RWPE1 (cell line): ENCODE results near the gene TMEM91.

Experiments
- CTCF ChIA-PET: fragments of 350-600 bp; sonication (Branson Sonifier 250); formaldehyde crosslinking; extraction: SDS; loops from one replicate; lab custom pipeline; 2021; lab: Yijun Ruan, JAX
- POLR2A ChIA-PET: fragments of 400-600 bp; formaldehyde crosslinking; extraction: SDS; loops from one replicate; lab custom pipeline; 2020; ENCODE audit warnings: antibody characterized with exemption; ENCODE audit not compliant: low non-redundant PET; lab: Yijun Ruan, JAX
- DNase-seq: peaks from one replicate; pipeline ENCODE4 v3.0.0; 2012; ENCODE audit warnings: low spot score
- H3K27ac ChIP-seq: fragments of 450-650 bp; 2 replicates; pipeline ENCODE4 v1.5.1; 2017
- CTCF ChIP-seq: fragments of 450-650 bp; conservative IDR thresholded peaks from 2 replicates; pipeline ENCODE4 v1.5.1; 2017; ENCODE audit warnings: low read depth, mild to moderate bottlenecking

Gene TMEM91

GRCh38 chr19:41411100-41411967, 35.0 kb downstream of the TMEM91 start:
- H3K27ac ChIP-seq, result peak overlapping the region; percentile 79
- no peak for TF ChIP-seq CTCF
- POLR2A ChIA-PET, result no interaction called here
- no peak for DNase-seq
- CTCF ChIA-PET, result no interaction called here

GRCh38 chr19:41411968-41412265, 35.6 kb downstream of the TMEM91 start:
- no peak for TF ChIP-seq CTCF
- ChIA-PET POLR2A (no interaction called here), CTCF (no interaction called here)
- no peak for DNase-seq
- peak overlapping the region; percentile 79 for H3K27ac ChIP-seq

- H3K27ac ChIP-seq, result peak overlapping the region; percentile 79
- ChIA-PET POLR2A (no interaction called here), CTCF (no interaction called here)
- no peak for TF ChIP-seq CTCF
- DNase-seq, result no peak
These were observed 36.6 kb downstream of the TMEM91 start for GRCh38 chr19:41412953-41413352.

GRCh38 chr19:41413947-41414346, 37.6 kb downstream of the TMEM91 start:
- H3K27ac ChIP-seq, result no peak overlapping the region
- TF ChIP-seq CTCF, result no peak
- DNase-seq, result no peak
- POLR2A ChIA-PET, result no interaction called here
- CTCF ChIA-PET, result no interaction called here

- TF ChIP-seq CTCF, result no peak
- ChIA-PET CTCF (no interaction called here), POLR2A (no interaction called here)
- DNase-seq, result no peak
- no peak overlapping the region for H3K27ac ChIP-seq
These were observed 38.1 kb downstream of the TMEM91 start for GRCh38 chr19:41414461-41414860.

- H3K27ac ChIP-seq, result no peak overlapping the region
- TF ChIP-seq CTCF, result no peak
- POLR2A ChIA-PET, result no interaction called here
- no peak for DNase-seq
- CTCF ChIA-PET, result no interaction called here
These were observed 38.8 kb downstream of the TMEM91 start for GRCh38 chr19:41415154-41415571.
